Psoas muscle (tissue), 8 donors: ENCODE results near the gene BANF2. TPM values are rescaled to one million over a fixed set of nuclear protein-coding genes. Genes with fewer than 3 reads are reported as not detected.
A peak's percentile ranks its signal among the peaks of the same experiment; 100 is the strongest.

Source experiments
- ATAC-seq, 4 donors: fragments of 200-7000 bp; cut with Tn5 transposase; one replicate each; pipeline ENCODE4 v1.9.1; 2020; ENCODE audit warnings: moderate library complexity in 3 of 4, mild to moderate bottlenecking in 2 of 4
- DNase-seq, 2 donors: peaks; one replicate each; pipeline ENCODE4 v3.0.0-alpha.2; 2020
- H3K27ac ChIP-seq: fragments of 200-600 bp; one replicate; pipeline ENCODE4 v1.8.0; 2022
- H3K27me3 ChIP-seq, 3 donors: fragments of 200-600 bp in 1 of 3; one replicate each; pipeline versions ENCODE4 v1.6.1 to v1.8.0; 2013 to 2022; ENCODE audit warnings: low read length in 2 of 3, mild to moderate bottlenecking in 2 of 3, moderate library complexity in 1 of 3; ENCODE audit not compliant: insufficient read depth in 3 of 3
- H3K36me3 ChIP-seq, 2 donors: fragments of 200-600 bp in 1 of 2; one replicate each; pipeline versions ENCODE4 v1.6.1 to v1.8.0; 2013 to 2022; ENCODE audit warnings: low read depth in 1 of 2, mild to moderate bottlenecking in 1 of 2, moderate library complexity in 1 of 2; ENCODE audit not compliant: insufficient read depth in 1 of 2
- H3K4me1 ChIP-seq: fragments of 200-600 bp; one replicate; pipeline ENCODE4 v1.8.0; 2022
- H3K4me3 ChIP-seq: fragments of 200-600 bp; one replicate; pipeline ENCODE4 v1.8.0; 2022; ENCODE audit warnings: mild to moderate bottlenecking
- H3K9me3 ChIP-seq: fragments of 200-600 bp; one replicate; pipeline ENCODE4 v1.8.0; 2022
- WGBS, 3 donors: extraction: QIAGEN DNeasy Blood & Tissue Kit; methylation state at CpG; one replicate each; pipeline versions ENCODE4 v1.1.6 to v1.1.7; 2013; 5-methylcytosine and 5-hydroxymethylcytosine counted together
- intact Hi-C, 2 donors: fragments of 100-400 bp; cut with DNase I; formaldehyde crosslinking; loops; one replicate each; pipeline versions ENCODE4 v1.11.0 to v1.14.2; 2022
- polyA plus RNA-seq, 3 donors: library from polyadenylated mRNA; stranded (reverse); fragments of 200-250 nt; gene quantifications; one replicate each; pipeline ENCODE4 v1.2.3, GENCODE V29; 2013
- total RNA-seq, 4 donors: library from RNA; stranded (reverse); fragmentation: NEBNext Ultra II Directional in 2 of 4; extraction: Animal tissue kit (Norgen Biotek cat#: 25700) in 2 of 4; gene quantifications; one replicate each; pipeline versions ENCODE4 v1.2.1 to v1.2.4, GENCODE V29; 2021 to 2023
- TF ChIP-seq, protein P1 (sequence below): fragments of 200-600 bp; IDR thresholded peaks from one replicate; pipeline ENCODE4 v1.8.0; 2022; ENCODE audit warnings: antibody characterized with exemption
- donor health status: healthy with polysubstance abuse.
- donor health status: DM: no; HTN: no; CAD: no; lungs with moderate emphysema.
- donor health status: Bipolar disorder and iron deficiency.
- donor health status: healthy.
- donor health status: DM: yes; HTN: yes; CAD: no.
- donor health status: DM: no; HTN: no; CAD: no.
- donor health status: DM: no; HTN: no; CAD: no.
- donor health status: DM: yes; HTN: yes; CAD: no.

The BANF2 gene
- total and polyA plus RNA-seq, 7 donors = not detected

DNA sequence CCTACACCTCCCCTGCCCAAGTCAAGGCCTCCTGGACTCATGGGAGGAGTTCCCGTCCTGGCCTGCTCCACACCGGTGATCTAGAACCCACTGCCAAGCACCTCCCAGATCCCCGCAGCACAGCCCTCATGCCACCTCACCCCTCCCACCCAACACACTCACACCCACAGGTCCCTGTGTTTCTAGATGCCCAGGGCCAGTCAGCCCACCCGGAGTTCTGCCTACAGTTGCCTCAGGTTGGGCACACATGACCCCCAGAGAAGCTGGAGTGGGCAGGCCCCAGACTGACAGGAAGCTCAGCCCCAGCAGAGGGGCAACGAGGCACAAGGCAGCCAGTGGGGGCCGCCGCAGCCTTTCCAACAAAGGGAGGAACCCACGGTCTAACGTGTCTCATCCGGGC lies 47.4 kb upstream of the BANF2 start:
- Histone ChIP-seq H3K9me3 (no peaks in the 10 kb centered on the region), H3K27ac (no peak overlapping the region), H3K36me3 (no peaks in the 10 kb centered on the region), H3K4me3 (no peak overlapping the region), H3K27me3 (no peaks in the 10 kb centered on the region), H3K4me1 (peaks cover 46% of the 10 kb centered on the region)
- ATAC-seq = no peak
- TF ChIP-seq, protein P1, sequence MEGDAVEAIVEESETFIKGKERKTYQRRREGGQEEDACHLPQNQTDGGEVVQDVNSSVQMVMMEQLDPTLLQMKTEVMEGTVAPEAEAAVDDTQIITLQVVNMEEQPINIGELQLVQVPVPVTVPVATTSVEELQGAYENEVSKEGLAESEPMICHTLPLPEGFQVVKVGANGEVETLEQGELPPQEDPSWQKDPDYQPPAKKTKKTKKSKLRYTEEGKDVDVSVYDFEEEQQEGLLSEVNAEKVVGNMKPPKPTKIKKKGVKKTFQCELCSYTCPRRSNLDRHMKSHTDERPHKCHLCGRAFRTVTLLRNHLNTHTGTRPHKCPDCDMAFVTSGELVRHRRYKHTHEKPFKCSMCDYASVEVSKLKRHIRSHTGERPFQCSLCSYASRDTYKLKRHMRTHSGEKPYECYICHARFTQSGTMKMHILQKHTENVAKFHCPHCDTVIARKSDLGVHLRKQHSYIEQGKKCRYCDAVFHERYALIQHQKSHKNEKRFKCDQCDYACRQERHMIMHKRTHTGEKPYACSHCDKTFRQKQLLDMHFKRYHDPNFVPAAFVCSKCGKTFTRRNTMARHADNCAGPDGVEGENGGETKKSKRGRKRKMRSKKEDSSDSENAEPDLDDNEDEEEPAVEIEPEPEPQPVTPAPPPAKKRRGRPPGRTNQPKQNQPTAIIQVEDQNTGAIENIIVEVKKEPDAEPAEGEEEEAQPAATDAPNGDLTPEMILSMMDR = no peak
- DNase-seq = peak in 1 of 2 donors; percentile 36
- WGBS, 3 donors = 75 to 79% (median 78%) methylated on average over 10 of the region's 10 CpGs
- intact Hi-C loops = no loop called here

GRCh38 chr20:17653835-17654648 lies 45.7 kb upstream of the BANF2 start:
- 92 to 93% (median 92%) methylated on average over 11 of the region's 11 CpGs for WGBS, 3 donors
- no peak overlapping the region for H3K27ac ChIP-seq
- H3K4me3 ChIP-seq = no peak overlapping the region
- intact Hi-C loops = no loop called here
- DNase-seq (peak in 1 of 2 donors; percentile 6), ATAC-seq (no peak)
- TF ChIP-seq, protein P1 = no peak
- no peaks in the 10 kb centered on the region for H3K27me3 ChIP-seq
- peaks cover 34% of the 10 kb centered on the region for H3K4me1 ChIP-seq
- peaks cover 0 to 10% of the 10 kb centered on the region in 2 donors for H3K36me3 ChIP-seq
- H3K9me3 ChIP-seq = no peaks in the 10 kb centered on the region

DNA sequence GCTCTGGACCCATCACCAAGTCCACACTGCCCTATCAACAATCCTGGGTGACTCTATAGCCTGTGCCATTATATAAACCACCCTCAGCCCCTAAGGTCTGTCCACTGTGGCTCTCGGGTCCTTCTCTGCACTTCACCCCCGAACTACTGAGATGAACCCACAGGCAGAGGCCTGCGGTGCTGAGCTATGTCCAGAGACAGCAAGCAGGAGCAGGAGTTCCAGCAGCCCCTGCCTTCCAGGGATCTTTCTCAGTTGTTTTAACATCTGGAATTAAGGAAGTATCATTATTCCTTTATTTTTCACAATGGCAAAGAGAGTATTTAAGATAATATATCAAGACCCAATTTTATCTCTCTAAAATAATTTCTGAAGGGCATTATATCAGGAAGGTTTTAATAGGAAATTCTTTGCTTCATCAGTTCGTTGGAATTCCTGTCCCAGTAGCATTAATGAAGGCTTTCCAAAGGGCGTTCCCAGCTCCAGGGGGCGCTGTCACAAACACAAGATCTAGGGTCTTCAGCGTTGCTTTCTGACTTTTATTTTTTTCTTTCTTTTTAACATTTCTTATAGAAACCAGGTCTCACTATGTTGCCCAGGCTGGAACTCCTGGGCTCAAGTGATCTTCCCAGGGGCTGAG lies 45.0 kb upstream of the BANF2 start:
- intact Hi-C loops = no loop called here

DNA sequence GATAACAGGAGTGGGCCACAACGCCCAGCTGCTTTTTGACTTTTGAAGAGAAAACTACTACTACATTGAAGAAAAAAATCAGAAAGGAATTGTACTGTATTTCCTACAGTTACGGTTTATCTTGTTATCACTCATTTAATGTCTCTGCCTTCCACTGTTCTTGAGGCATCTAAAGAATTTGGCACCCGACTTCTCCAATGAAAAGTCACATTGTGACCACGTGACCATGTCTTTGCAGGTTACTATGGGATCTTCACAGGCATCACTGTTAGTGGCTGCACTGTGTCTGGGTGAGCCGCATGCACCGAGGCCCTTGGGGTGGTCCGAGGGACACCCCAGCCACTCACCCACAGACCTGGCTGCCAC lies 44.5 kb upstream of the BANF2 start:
- WGBS, 3 donors = 73 to 77% (median 77%) methylated on average over 7 of the region's 7 CpGs
- H3K27ac ChIP-seq = no peak overlapping the region
- H3K27me3 ChIP-seq = no peaks in the 10 kb centered on the region
- TF ChIP-seq, protein P1 = no peak
- DNase-seq (peak in 1 of 2 donors; percentile 34), ATAC-seq (no peak)
- no peak overlapping the region for H3K4me3 ChIP-seq
- peaks cover 0 to 13% of the 10 kb centered on the region in 2 donors for H3K36me3 ChIP-seq
- peaks cover 31% of the 10 kb centered on the region for H3K4me1 ChIP-seq
- no peaks in the 10 kb centered on the region for H3K9me3 ChIP-seq
- intact Hi-C loops = no loop called here

More for the DNA sequence above, 45.0 kb upstream of the BANF2 start:
- WGBS, 3 donors = 61 to 69% (median 66%) methylated on average over 7 of the region's 7 CpGs
- no peak overlapping the region for H3K4me3 ChIP-seq
- no peaks in the 10 kb centered on the region for H3K9me3 ChIP-seq
- TF ChIP-seq, protein P1 = peak; percentile 41
- H3K27me3 ChIP-seq = no peaks in the 10 kb centered on the region
- H3K36me3 ChIP-seq = peaks cover 0 to 10% of the 10 kb centered on the region in 2 donors
- peaks cover 32% of the 10 kb centered on the region for H3K4me1 ChIP-seq
- peak; percentile 63 to 65 for DNase-seq
- H3K27ac ChIP-seq = no peak overlapping the region
- ATAC-seq = no peak
